Activated CD8-positive, alpha-beta T cell treated with anti-CD3 and anti-CD28 coated beads for 36 hours (primary cell): ENCODE measurements around the gene MUC3A. TPM values are rescaled to one million over a fixed set of nuclear protein-coding genes. Genes with fewer than 3 reads are reported as not detected.

Experiments used
- ATAC-seq: fragments of 200-7000 bp; cut with Tn5 transposase; one replicate; pipeline ENCODE4 v1.10.0; 2021; ENCODE audit warnings: mild to moderate bottlenecking, moderate library complexity
- CTCF ChIA-PET: fragments of 350-600 bp; sonication (Branson Sonifier 250); formaldehyde crosslinking; loops from one replicate; lab custom pipeline; 2021; ENCODE audit warnings: antibody characterized with exemption; lab: Charles Lee
- POLR2A ChIA-PET: fragments of 350-600 bp; sonication (Branson Sonifier 250); formaldehyde crosslinking; loops from one replicate; lab custom pipeline; 2021; ENCODE audit warnings: antibody characterized with exemption; lab: Charles Lee
- DNase-seq: peaks from one replicate; pipeline ENCODE4 v3.0.0-alpha.2; 2020
- H3K27ac Mint-ChIP-seq: one replicate; pipeline ENCODE4 v1.8.0; 2021; ENCODE audit warnings: mild to moderate bottlenecking, mixed read lengths
- H3K27me3 Mint-ChIP-seq: one replicate; pipeline ENCODE4 v1.8.0; 2021; ENCODE audit warnings: mixed read lengths
- H3K36me3 Mint-ChIP-seq: one replicate; pipeline ENCODE4 v1.8.0; 2021; ENCODE audit warnings: low read depth, mixed read lengths
- H3K4me1 Mint-ChIP-seq: one replicate; pipeline ENCODE4 v1.8.0; 2021; ENCODE audit warnings: low read depth, mixed read lengths
- H3K4me3 Mint-ChIP-seq: one replicate; pipeline ENCODE4 v1.8.0; 2021; ENCODE audit warnings: mild to moderate bottlenecking, moderate library complexity, mixed read lengths
- H3K9me3 Mint-ChIP-seq: one replicate; pipeline ENCODE4 v1.8.0; 2021; ENCODE audit warnings: mixed read lengths
- CTCF ChIP-seq: fragments of 200-600 bp; IDR thresholded peaks from one replicate; pipeline ENCODE4 v1.8.0; 2022; ENCODE audit warnings: antibody characterized with exemption, mild to moderate bottlenecking
- intact Hi-C: fragments of 100-400 bp; cut with micrococcal nuclease; formaldehyde crosslinking; loops from one replicate; pipeline ENCODE4 v1.10.0; 2022
- total RNA-seq, 2 experiments: library from RNA; stranded (reverse); gene quantifications; one replicate each; pipeline ENCODE4 v1.2.3, GENCODE V29; 2021

The MUC3A gene
- total RNA-seq, 2 experiments from 2014 or later = not detected

- Mint-ChIP-seq H3K4me3 (no peak overlapping the region), H3K27me3 (peaks cover 50% of the 10 kb centered on the region), H3K4me1 (peaks cover 13% of the 10 kb centered on the region), H3K9me3 (no peaks in the 10 kb centered on the region), H3K27ac (no peak overlapping the region), H3K36me3 (no peaks in the 10 kb centered on the region)
- no peak for TF ChIP-seq CTCF
- ATAC-seq = no peak
- DNase-seq = no peak
- ChIA-PET POLR2A (no interaction called here), CTCF (interaction anchor here (0.9 kb wide), 1 partner anchor 10 kb away, joined by 3 read pairs; no protein-coding TSS in a partner anchor)
- intact Hi-C loops = loop anchor here (5.0 kb wide), 1 partner anchor 89 kb away; no protein-coding TSS in a partner anchor
These were observed 18.7 kb downstream of the MUC3A start for GRCh38 chr7:100968031-100968430.

- ChIA-PET POLR2A (no interaction called here), CTCF (no interaction called here)
- ATAC-seq = no peak
- Mint-ChIP-seq H3K4me1 (peaks cover 13% of the 10 kb centered on the region), H3K36me3 (no peaks in the 10 kb centered on the region), H3K4me3 (no peak overlapping the region), H3K9me3 (no peaks in the 10 kb centered on the region), H3K27ac (no peak overlapping the region), H3K27me3 (peaks cover 47% of the 10 kb centered on the region)
- no peak for DNase-seq
- no peak for TF ChIP-seq CTCF
- intact Hi-C loops = loop anchor here (5.0 kb wide), 1 partner anchor 89 kb away; no protein-coding TSS in a partner anchor
These were observed 19.3 kb downstream of the MUC3A start for GRCh38 chr7:100968650-100969049.

GRCh38 chr7:100969066-100969615 is 19.8 kb downstream of the MUC3A start, which contains the start of gene MUC12:
TSS of gene MUC12 (plus strand) at chr7:100969565. CDS start at chr7:100969623, 58 bp downstream.
- ChIA-PET POLR2A (interaction anchor here (0.9 kb wide), 1 partner anchor 8 kb away, joined by 3 read pairs; no protein-coding TSS in a partner anchor), CTCF (no interaction called here)
- Mint-ChIP-seq H3K4me1 (peaks cover 13% of the 10 kb centered on the region), H3K9me3 (peaks cover 2% of the 10 kb centered on the region), H3K36me3 (no peaks in the 10 kb centered on the region), H3K27me3 (peaks cover 45% of the 10 kb centered on the region), H3K27ac (no peak within 1 kb of the TSS), H3K4me3 (no peak within 1 kb of the TSS)
- intact Hi-C loops = loop anchor here (5.0 kb wide), 1 partner anchor 88 kb away; no protein-coding TSS in a partner anchor
- no peak for ATAC-seq
- no peak for DNase-seq
- TF ChIP-seq CTCF = no peak

GRCh38 chr7:100971111-100972001 is 22.0 kb downstream of the MUC3A start:
- CTCF ChIA-PET = no interaction called here

More at GRCh38 chr7:100971111-100972001, 22.0 kb downstream of the MUC3A start:
- H3K27me3 Mint-ChIP-seq = peaks cover 33% of the 10 kb centered on the region
- intact Hi-C loops = no loop called here
- DNase-seq (no peak), ATAC-seq (no peak)
- no peak overlapping the region for H3K27ac Mint-ChIP-seq
- peaks cover 3% of the 10 kb centered on the region for H3K9me3 Mint-ChIP-seq
- H3K4me3 Mint-ChIP-seq = no peak overlapping the region
- POLR2A ChIA-PET = no interaction called here
- no peak for TF ChIP-seq CTCF
- peaks cover 9% of the 10 kb centered on the region for H3K4me1 Mint-ChIP-seq
- no peaks in the 10 kb centered on the region for H3K36me3 Mint-ChIP-seq
